ENCODE measurements around the gene BCAS2. TPM values are rescaled to one million over a fixed set of nuclear protein-coding genes. Genes with fewer than 3 reads are reported as not detected.

The BCAS2 gene
- total and polyA plus RNA-seq, 2 donors, result 38.2 to 43.0 TPM

DNA sequence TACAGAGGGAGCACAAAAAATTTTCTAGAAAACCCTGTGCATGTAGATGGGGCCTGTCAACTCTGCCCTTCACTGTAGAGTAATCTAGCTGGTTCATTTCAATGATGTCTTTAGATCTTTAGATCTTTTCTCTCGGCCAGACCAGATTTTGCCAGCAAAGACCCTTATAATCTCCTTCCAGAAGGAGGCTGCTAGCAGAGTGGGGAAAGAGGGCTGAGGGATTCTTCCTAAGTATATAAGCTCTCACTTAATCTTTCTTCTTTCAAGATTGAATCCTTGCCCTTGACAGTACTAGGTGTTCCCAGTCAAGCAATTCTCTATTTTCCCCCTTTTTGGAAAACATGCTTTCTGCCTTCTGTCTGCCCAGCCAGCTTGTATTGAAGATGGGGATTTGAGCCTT is 34.3 kb downstream of the BCAS2 start:
- H3K27ac ChIP-seq (ENCODE audit: low read depth), result no peak overlapping the region
- H3K4me1 ChIP-seq (ENCODE audit: insufficient read depth), result no peaks in the 10 kb centered on the region
- H3K4me3 ChIP-seq (ENCODE audit: low read depth, low read length), result no peak overlapping the region
- no peak for DNase-seq (ENCODE audit: extremely low spot score)
- WGBS, result 68% methylated on average over 1 of the region's 1 CpG
- H3K36me3 ChIP-seq (ENCODE audit: insufficient read depth), result no peaks in the 10 kb centered on the region

DNA sequence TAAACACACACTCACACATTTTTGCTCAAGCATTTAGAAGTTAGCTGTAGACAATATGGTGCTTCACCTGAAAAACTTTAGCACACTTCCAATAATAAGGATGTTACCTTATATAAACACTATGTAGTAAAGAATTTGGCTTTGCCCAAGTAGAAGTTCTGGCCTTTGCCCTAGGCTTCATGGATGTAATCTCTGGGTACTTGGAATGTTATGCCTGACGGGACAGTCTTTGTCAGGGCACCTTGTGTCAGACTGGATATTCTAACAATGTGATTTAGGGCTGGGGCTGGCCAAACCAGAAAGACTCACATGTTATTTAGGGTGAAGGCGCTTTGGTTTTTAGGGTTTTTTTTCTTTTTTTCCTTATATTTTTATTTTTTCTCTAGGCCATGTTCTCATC is 35.6 kb downstream of the BCAS2 start:
- no peak overlapping the region for H3K27ac ChIP-seq (ENCODE audit: low read depth)
- H3K4me1 ChIP-seq (ENCODE audit: insufficient read depth), result no peaks in the 10 kb centered on the region
- no peak for DNase-seq (ENCODE audit: extremely low spot score)
- no peak overlapping the region for H3K4me3 ChIP-seq (ENCODE audit: low read depth, low read length)
- H3K36me3 ChIP-seq (ENCODE audit: insufficient read depth), result no peaks in the 10 kb centered on the region
- WGBS, result 85% methylated on average over 2 of the region's 2 CpGs

DNA sequence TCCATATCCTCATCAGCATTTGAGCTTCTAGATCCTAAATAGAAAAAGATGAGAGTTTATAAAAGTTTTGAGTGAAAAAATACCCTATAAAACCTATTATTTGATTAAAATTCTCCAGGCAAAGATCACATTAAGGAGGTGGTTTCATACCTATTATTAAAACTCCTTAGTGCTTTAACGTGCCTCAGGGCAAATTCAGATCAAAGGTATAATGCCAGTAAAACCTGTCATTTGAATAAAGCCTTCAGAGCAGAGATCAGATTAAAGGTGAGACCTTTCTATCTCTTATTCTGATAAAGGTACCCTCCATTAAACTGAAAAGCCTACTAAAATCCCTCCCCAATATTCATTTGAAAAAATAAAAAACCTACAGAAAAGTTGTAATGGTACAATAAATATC is 36.1 kb downstream of the BCAS2 start:
- WGBS, result 32% methylated on average over 1 of the region's 1 CpG
- Histone ChIP-seq H3K4me1 (ENCODE audit: insufficient read depth) (no peaks in the 10 kb centered on the region), H3K36me3 (ENCODE audit: insufficient read depth) (no peaks in the 10 kb centered on the region), H3K27ac (ENCODE audit: low read depth) (no peak overlapping the region), H3K4me3 (ENCODE audit: low read depth, low read length) (no peak overlapping the region)
- DNase-seq (ENCODE audit: extremely low spot score), result no peak

DNA sequence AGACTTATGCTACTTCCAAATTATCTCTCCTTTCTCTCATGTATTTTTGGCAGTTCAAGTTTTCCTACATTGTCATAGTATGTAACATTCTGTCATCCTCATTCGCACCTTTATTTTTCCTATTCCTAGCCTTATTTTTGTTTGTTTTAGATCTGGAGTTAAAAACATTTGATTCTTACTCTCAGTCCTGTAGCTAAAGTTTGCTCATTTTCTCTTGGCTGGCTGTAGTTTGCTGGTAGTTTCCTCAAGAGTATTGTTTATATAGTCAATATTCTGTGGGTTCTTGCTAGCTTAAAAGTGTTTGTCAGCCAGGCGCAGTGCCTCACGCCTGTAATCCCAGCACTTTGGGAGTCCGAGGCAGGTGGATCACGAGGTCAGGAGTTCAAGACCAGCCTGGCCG is 40.6 kb downstream of the BCAS2 start:
- H3K4me1 ChIP-seq (ENCODE audit: insufficient read depth), result no peaks in the 10 kb centered on the region
- H3K4me3 ChIP-seq (ENCODE audit: low read depth, low read length), result no peak overlapping the region
- DNase-seq (ENCODE audit: extremely low spot score), result no peak
- 49% methylated on average over 6 of the region's 6 CpGs for WGBS
- H3K36me3 ChIP-seq (ENCODE audit: insufficient read depth), result no peaks in the 10 kb centered on the region
- no peak overlapping the region for H3K27ac ChIP-seq (ENCODE audit: low read depth)

DNA sequence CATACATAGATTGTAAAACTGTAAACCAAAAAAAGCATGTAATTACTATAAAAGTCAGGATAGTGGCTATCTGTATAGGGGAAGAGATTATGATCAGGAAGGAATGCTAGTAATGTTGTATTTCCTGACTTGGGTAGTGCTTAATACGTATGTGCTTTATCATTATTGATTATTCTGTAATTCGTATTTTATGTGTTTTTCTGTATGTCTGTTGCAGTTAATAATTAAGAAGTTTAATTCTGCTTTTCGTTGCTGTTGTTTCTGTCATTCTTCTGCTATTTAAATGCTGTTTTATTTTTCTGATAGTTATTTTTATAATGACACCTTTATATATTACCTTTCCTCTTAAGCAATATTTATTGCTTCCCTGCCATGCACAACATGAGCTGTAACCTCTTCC is 41.1 kb downstream of the BCAS2 start:
- H3K27ac ChIP-seq (ENCODE audit: low read depth), result no peak overlapping the region
- H3K36me3 ChIP-seq (ENCODE audit: insufficient read depth), result no peaks in the 10 kb centered on the region
- no peak overlapping the region for H3K4me3 ChIP-seq (ENCODE audit: low read depth, low read length)
- H3K4me1 ChIP-seq (ENCODE audit: insufficient read depth), result no peaks in the 10 kb centered on the region
- no peak for DNase-seq (ENCODE audit: extremely low spot score)
- 32% methylated on average over 3 of the region's 3 CpGs for WGBS

DNA sequence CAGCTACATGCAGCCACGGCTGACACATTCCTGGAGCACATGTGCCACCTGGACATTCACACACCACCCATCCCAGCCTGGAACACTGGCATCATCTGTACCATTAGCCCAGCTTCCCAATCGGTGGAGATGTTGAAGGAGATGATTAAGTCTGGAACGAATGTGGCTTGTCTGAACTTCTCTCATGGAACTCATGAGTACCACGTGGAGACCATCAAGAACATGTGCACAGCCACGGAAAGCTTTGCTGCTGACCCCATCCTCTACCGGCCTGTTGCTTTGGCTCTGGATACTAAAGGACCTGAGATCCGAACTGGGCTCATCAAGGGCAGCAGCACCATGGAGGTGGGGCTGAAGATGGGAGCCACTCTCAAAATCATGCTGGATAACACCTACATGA is 45.4 kb downstream of the BCAS2 start:
- WGBS, result 91% methylated on average over 7 of the region's 7 CpGs
- Histone ChIP-seq H3K4me3 (ENCODE audit: low read depth, low read length) (no peak overlapping the region), H3K36me3 (ENCODE audit: insufficient read depth) (no peaks in the 10 kb centered on the region), H3K4me1 (ENCODE audit: insufficient read depth) (no peaks in the 10 kb centered on the region), H3K27ac (ENCODE audit: low read depth) (no peak overlapping the region)
- DNase-seq (ENCODE audit: extremely low spot score), result no peak

DNA sequence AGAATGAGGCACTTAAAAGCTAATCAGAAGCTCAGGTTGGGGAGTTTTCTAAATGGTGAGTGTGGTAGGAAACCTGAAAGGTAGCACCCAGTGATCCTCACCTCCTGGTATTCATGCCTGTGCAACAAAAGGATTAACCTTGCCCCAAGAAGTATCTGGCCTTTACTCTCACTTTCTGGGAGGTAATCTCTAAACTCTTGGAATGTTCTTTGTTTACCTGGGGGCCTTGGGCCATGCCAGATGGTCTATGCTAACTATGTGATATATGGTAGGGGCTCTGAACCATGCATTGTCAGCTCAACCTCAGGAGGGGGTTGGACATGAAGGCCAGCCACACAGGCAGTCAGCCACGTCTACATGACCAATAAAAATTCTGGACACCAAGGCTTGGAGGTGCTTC is 46.0 kb downstream of the BCAS2 start:
- Histone ChIP-seq H3K27ac (ENCODE audit: low read depth) (no peak overlapping the region), H3K36me3 (ENCODE audit: insufficient read depth) (no peaks in the 10 kb centered on the region), H3K4me1 (ENCODE audit: insufficient read depth) (no peaks in the 10 kb centered on the region), H3K4me3 (ENCODE audit: low read depth, low read length) (no peak overlapping the region)
- DNase-seq (ENCODE audit: extremely low spot score), result no peak
- WGBS, result 38% methylated on average over 1 of the region's 1 CpG

DNA sequence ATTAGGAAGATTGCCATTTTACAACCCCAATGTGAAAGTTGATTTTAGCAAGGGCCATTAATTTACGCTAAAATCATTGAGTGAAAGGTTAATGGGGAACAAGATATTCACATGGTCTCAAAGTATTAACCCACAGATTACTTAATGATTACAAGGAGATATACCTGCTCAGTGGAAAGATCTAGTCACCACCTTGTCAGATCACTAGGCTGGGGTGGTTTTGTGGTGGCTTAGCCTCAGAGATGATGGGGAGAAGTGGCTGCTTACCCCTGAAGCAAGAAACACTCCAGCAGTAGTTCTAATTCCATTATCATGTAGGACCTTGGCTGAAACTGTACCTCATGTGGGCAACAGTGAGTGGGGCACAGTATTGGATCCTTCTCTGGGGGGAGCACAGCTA is 50.3 kb downstream of the BCAS2 start:
- DNase-seq (ENCODE audit: extremely low spot score), result no peak
- Histone ChIP-seq H3K27ac (ENCODE audit: low read depth) (no peak overlapping the region), H3K36me3 (ENCODE audit: insufficient read depth) (no peaks in the 10 kb centered on the region), H3K4me3 (ENCODE audit: low read depth, low read length) (no peak overlapping the region), H3K4me1 (ENCODE audit: insufficient read depth) (no peaks in the 10 kb centered on the region)
- 87% methylated on average over 1 of the region's 1 CpG for WGBS

DNA sequence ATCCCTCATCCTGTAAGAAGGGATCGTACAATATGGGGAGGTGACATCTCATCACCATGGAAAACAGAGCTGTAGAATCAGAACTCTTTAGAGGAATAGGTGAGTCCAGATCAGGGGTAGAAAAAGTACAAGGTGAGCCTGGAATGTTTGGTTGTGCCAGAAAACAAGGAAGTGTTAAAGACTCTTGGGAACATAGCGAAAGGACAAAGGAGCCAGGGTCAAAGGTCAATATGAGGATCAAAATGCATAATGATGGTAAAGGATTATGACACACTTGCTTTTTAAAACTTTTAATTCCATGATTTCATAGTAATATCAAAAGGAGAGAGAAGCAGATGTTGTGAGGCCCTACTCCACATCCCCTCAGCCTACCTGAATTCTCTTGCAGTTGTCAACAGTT is 51.2 kb downstream of the BCAS2 start:
- Histone ChIP-seq H3K4me1 (ENCODE audit: insufficient read depth) (no peaks in the 10 kb centered on the region), H3K36me3 (ENCODE audit: insufficient read depth) (no peaks in the 10 kb centered on the region), H3K27ac (ENCODE audit: low read depth) (no peak overlapping the region), H3K4me3 (ENCODE audit: low read depth, low read length) (no peak overlapping the region)
- WGBS, result 91% methylated on average over 2 of the region's 2 CpGs
- no peak for DNase-seq (ENCODE audit: extremely low spot score)

DNA sequence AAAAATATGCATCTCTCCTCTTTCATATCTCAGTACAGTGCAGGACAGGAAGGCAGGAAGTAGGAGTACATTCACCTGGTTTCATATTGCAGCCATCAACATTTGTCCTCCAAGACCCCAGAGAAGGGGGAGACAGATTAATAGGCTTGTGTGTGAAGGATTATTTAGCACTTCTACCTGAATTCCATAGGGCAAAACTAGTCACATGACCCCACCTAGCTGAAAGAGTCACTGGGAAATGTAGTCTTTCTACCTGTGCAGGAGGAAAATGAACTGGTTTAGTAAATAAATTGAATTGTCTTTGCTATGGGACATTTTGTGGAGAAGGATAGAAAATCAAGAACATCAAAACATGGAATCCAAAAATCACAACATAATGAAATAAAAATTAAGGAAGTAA is 56.5 kb downstream of the BCAS2 start:
- DNase-seq (ENCODE audit: extremely low spot score), result no peak
- no peak overlapping the region for H3K4me3 ChIP-seq (ENCODE audit: low read depth, low read length)
- H3K27ac ChIP-seq (ENCODE audit: low read depth), result no peak overlapping the region
- no peaks in the 10 kb centered on the region for H3K36me3 ChIP-seq (ENCODE audit: insufficient read depth)
- H3K4me1 ChIP-seq (ENCODE audit: insufficient read depth), result no peaks in the 10 kb centered on the region

DNA sequence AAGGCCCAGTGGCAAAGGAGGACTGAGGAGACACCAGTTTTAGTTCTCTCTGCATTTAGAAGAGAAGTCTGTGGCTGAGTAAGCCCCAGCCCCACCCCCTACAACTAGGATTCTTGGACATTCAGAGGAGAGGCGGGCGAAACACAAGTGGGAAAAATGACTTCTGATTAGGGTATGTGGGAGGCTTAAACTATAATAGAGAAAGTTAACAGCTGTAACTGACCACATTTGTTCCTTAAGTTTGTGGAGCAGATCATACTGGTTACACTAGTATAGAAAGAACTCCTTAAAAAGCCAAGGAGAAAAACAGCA is 59.2 kb downstream of the BCAS2 start:
- Histone ChIP-seq H3K4me3 (ENCODE audit: low read depth, low read length) (no peak overlapping the region), H3K4me1 (ENCODE audit: insufficient read depth) (no peaks in the 10 kb centered on the region), H3K36me3 (ENCODE audit: insufficient read depth) (no peaks in the 10 kb centered on the region), H3K27ac (ENCODE audit: low read depth) (no peak overlapping the region)
- 51% methylated on average over 2 of the region's 2 CpGs for WGBS
- DNase-seq (ENCODE audit: extremely low spot score), result no peak

DNA sequence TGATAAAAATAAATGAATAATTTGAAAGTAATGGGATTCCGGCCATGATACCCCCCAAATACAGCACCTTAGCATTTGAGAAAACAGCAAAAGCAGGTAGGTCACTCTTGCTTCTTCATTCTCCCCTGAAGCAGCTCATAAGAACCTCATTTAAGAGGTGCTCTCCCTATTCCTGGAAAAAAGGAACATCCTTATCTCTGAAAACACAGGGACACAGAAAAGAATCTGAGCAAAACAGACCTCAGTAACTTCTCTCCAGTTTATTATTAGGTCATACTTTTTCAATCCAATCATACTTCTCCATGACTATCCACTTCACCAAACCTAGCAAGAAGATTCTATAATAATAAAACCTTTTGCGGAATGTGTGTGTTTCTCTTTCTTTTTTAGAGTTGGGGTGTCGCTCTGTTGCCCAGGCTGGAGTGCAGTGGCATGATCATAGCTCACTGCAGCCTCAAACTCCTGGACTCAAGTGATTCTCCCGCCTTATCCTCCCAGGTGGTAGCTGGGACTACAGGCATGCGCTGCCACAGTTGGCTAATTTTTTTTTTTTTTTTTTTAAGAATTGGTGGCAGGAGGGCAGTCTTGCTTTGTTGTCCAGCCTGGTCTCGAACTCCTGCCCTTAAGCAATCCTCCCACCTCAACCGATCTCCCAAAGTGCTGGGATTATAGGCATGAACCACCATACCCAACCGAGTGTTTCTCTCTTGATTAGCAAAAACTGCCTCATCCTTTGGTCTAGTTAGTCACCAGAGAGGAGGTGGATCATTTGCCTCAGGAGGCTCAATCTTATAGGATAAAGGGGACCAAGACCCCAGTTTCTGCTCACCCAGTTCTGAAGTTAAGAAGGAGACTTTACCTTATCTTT is 59.8 kb downstream of the BCAS2 start:
- no peak for DNase-seq (ENCODE audit: extremely low spot score)
- Histone ChIP-seq H3K4me3 (ENCODE audit: low read depth, low read length) (no peak overlapping the region), H3K36me3 (ENCODE audit: insufficient read depth) (no peaks in the 10 kb centered on the region), H3K27ac (ENCODE audit: low read depth) (no peak overlapping the region), H3K4me1 (ENCODE audit: insufficient read depth) (no peaks in the 10 kb centered on the region)
- WGBS, result 87% methylated on average over 8 of the region's 8 CpGs
